ENCODE data around the gene CORIN.

The CORIN gene

DNA sequence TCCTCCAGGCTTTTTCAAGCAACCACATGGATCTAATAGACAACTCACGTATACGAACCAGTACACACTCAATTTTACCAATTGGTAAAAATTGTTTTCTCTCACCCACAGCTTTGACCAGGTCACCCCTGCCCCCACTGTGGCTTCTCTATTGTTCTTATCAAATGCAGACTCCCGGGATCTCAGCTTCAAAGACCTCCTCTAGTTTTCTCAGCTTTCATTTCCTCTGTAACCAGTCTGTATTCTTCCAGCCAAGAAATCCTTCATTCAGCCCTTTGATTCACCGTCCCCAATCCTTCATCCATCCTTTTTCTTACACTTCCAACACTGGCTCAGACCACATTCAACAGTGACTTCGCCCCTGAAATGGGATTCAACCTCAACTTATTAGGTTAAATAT, 120.7 kb downstream of the CORIN start:
- no peak overlapping the region for H3K4me3 ChIP-seq (ENCODE audit: low read depth in 1 of 2, low read length in 1 of 2)
- TF ChIP-seq, protein P1, sequence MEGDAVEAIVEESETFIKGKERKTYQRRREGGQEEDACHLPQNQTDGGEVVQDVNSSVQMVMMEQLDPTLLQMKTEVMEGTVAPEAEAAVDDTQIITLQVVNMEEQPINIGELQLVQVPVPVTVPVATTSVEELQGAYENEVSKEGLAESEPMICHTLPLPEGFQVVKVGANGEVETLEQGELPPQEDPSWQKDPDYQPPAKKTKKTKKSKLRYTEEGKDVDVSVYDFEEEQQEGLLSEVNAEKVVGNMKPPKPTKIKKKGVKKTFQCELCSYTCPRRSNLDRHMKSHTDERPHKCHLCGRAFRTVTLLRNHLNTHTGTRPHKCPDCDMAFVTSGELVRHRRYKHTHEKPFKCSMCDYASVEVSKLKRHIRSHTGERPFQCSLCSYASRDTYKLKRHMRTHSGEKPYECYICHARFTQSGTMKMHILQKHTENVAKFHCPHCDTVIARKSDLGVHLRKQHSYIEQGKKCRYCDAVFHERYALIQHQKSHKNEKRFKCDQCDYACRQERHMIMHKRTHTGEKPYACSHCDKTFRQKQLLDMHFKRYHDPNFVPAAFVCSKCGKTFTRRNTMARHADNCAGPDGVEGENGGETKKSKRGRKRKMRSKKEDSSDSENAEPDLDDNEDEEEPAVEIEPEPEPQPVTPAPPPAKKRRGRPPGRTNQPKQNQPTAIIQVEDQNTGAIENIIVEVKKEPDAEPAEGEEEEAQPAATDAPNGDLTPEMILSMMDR (IDR thresholded peaks at IDR 0.05) = no peak
- no peaks in the 10 kb centered on the region for H3K36me3 ChIP-seq
- H3K27me3 ChIP-seq = no peaks in the 10 kb centered on the region
- no peaks in the 10 kb centered on the region for H3K9me3 ChIP-seq
- H3K4me1 ChIP-seq (ENCODE audit: control insufficient read depth in 1 of 2, insufficient read depth in 1 of 2, low read depth in 1 of 2, low read length in 1 of 2) = peaks cover 35 to 54% of the 10 kb centered on the region in 2 experiments
- no peak overlapping the region for H3K27ac ChIP-seq

DNA sequence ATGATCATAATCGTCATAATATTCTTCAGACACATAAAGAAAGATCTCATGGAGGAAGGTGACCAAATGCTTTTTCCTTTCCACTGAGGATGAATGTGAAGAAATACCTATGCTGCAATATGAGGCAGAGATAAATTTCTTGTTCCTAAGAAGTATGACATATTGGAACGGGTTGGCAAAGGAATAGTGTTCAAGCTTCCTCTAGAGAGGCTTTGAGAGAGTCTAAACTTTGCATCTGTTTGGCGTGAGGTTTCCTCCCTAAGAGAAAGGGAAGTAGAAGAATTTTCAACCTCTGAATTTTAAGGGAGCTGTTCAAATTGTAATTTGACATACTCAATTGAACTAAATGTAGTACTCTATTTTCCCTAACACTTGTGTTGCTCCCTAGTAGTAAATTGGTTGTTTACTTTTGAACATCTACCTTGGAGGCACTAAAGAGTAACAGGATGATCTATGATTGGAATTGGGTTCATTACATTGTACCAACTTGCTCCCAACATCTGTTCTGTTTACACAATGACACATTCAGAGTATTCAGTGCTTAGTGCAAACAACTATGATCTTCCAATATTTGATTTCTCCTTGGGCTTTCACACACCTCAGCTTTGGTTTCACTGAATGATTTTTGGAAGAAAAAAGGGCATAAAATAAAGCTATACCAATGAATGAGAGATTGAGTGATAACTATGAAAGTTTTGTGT, 122.0 kb downstream of the CORIN start:
- Histone ChIP-seq H3K36me3 (no peaks in the 10 kb centered on the region), H3K9me3 (no peaks in the 10 kb centered on the region), H3K4me1 (ENCODE audit: control insufficient read depth in 1 of 2, insufficient read depth in 1 of 2, low read depth in 1 of 2, low read length in 1 of 2) (peaks cover 26 to 41% of the 10 kb centered on the region in 2 experiments), H3K27ac (no peak overlapping the region), H3K4me3 (ENCODE audit: low read depth in 1 of 2, low read length in 1 of 2) (no peak overlapping the region), H3K27me3 (no peaks in the 10 kb centered on the region)
- TF ChIP-seq, protein P1 (IDR thresholded peaks at IDR 0.05) = no peak

DNA sequence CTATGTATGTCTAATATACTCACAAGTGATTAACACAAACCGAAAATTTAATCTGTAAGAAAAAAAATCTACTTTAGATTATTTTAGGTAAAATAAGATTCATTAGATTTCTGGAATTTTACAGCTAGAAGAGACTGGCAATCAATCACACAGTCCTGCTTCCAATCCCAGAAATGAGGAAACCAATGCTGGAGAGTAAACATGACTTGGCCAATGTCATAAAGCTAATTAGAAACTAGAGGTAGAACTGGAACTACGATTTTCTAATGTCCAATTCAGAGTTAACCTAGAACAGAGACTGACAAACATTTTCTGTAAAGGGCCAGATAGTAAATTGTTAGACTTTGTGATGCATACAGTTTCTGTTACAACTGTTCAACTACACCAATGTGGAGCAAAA, 123.6 kb downstream of the CORIN start:
- no peaks in the 10 kb centered on the region for H3K9me3 ChIP-seq
- H3K27ac ChIP-seq = no peak overlapping the region
- H3K36me3 ChIP-seq = no peaks in the 10 kb centered on the region
- TF ChIP-seq, protein P1 (IDR thresholded peaks at IDR 0.05) = no peak
- H3K4me1 ChIP-seq (ENCODE audit: control insufficient read depth in 1 of 2, insufficient read depth in 1 of 2, low read depth in 1 of 2, low read length in 1 of 2) = peaks cover 18 to 25% of the 10 kb centered on the region in 2 experiments
- no peaks in the 10 kb centered on the region for H3K27me3 ChIP-seq
- no peak overlapping the region for H3K4me3 ChIP-seq (ENCODE audit: low read depth in 1 of 2, low read length in 1 of 2)

DNA sequence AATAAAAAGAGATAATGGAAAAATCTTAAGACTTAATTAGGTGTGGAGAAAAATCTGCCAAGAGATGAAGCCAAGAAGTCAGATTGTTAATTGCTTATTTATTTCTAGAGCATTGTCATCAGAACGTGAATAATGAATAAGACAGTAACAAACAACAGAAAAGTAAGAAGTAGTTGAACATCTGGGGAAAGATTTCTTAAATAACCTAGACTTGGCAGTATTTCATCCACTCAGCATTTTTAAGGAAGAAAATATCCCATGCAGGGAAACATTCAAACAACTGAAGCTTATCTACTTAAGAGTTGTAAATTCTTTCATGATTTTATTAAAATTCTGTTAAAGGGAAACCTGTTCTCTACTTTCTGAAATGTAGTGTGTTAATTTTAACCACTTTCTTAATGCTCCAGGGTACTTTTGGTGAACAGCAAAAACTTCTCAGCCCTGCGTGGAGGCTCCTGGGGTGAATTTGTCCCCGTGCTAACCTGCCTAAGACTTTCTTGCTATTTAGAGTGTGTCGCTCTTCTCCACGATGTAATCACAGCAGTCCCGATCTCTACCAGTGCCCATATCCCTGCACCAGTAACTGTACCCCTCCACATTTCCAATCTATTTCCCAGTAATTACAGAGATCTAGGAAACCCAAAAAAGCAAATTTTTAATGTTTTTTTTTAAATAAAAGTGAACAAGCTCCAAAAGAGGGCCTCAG, 124.6 kb downstream of the CORIN start:
- no peaks in the 10 kb centered on the region for H3K9me3 ChIP-seq
- TF ChIP-seq, protein P1 (IDR thresholded peaks at IDR 0.05) = no peak

DNA sequence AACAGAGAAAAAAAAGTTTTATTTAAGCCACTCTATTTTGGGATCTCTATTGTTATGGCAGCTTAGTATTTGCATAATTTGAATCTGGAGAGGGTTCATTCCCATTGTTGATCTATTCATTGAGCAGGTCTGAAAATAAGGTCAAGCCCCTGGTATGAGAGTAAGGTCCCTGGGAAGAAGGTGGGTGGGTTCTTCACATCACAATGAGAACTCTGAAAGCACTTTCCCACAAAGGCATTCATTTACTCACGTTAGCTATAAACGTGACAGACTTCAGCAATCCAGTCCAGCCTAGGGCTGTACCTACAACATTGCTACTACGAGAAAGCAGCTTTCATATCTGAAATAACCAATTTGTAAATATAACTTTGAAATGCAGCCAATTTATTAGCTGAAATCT, 126.2 kb downstream of the CORIN start:
- H3K9me3 ChIP-seq = no peaks in the 10 kb centered on the region
- TF ChIP-seq, protein P1 (IDR thresholded peaks at IDR 0.05) = no peak
- H3K27ac ChIP-seq = no peak overlapping the region
- no peaks in the 10 kb centered on the region for H3K36me3 ChIP-seq
- peaks cover 12 to 19% of the 10 kb centered on the region in 2 experiments for H3K4me1 ChIP-seq (ENCODE audit: control insufficient read depth in 1 of 2, insufficient read depth in 1 of 2, low read depth in 1 of 2, low read length in 1 of 2)
- H3K27me3 ChIP-seq = no peaks in the 10 kb centered on the region
- H3K4me3 ChIP-seq (ENCODE audit: low read depth in 1 of 2, low read length in 1 of 2) = no peak overlapping the region

More for the DNA sequence above, 124.6 kb downstream of the CORIN start:
- Histone ChIP-seq H3K36me3 (no peaks in the 10 kb centered on the region), H3K4me1 (ENCODE audit: control insufficient read depth in 1 of 2, insufficient read depth in 1 of 2, low read depth in 1 of 2, low read length in 1 of 2) (peaks cover 12 to 19% of the 10 kb centered on the region in 2 experiments), H3K27me3 (no peaks in the 10 kb centered on the region), H3K4me3 (ENCODE audit: low read depth in 1 of 2, low read length in 1 of 2) (no peak overlapping the region), H3K27ac (no peak overlapping the region)
